Measurements from ENCODE around the gene SOX5. TPM values are rescaled to one million over a fixed set of nuclear protein-coding genes. Genes with fewer than 3 reads are reported as not detected.

The SOX5 gene
- total RNA-seq, 1 donor from 2014 or later: 43.6 TPM

DNA sequence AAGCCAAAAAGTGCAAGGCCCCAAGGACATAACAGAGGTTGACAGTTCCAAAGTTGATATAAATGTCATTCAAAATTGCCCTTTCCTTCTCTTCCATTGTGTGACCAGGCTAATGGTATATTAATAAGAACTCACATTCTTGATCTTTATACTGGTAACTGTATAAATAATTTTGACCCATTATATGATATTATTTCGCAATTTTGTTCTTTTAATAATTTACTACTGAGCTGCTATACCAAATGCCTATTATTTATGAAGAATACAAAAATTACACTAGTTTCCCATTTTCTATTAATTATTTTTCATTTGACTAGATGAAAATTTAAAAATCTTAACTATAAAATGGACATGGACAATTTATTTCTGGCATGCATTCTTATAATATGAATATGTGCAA, 370.2 kb downstream of the SOX5 start:
- no peak for DNase-seq (ENCODE audit: low spot score)
- intact Hi-C loops (cut with DNase I): no loop called here
- ATAC-seq: no peak

DNA sequence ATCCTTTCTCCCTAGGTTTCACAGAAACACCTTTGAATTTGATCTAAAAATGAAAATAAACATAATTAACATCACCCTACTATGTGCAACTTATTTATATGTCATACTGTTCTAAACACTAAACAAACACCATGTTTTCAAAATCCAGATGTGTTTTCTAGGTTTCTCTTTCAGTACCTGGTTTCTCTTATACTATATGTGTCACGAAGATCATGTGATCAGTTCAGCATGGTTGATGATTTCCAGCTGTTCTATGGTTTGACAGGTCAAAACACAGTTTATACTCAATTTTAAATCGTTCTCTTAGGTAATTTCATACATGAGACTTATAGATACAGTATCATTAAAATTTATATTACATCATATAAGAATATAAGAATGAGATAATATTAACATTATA, 373.1 kb downstream of the SOX5 start:
- DNase-seq (ENCODE audit: low spot score): no peak
- intact Hi-C loops (cut with DNase I): no loop called here
- ATAC-seq: no peak

DNA sequence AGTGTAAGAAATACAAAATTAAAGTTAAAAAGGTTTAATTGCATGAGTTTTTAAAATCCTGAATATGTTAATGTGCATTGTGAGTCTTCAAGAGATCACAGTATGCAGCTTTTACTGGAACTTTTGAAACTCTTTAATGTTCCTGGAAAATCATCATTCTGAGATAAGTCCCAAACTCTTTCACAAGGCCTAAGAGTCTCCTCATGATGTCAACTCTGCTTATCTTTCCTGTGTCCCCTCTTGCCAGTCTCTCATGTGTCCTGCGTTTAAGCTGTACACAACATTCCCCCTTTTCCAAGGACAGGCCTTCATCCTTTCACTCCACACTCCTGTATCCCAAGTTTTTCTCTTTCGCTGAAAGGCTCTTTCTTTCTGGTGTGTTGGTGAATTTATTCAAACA, 380.1 kb downstream of the SOX5 start:
- ATAC-seq: no peak
- intact Hi-C loops (cut with DNase I): no loop called here
- DNase-seq (ENCODE audit: low spot score): no peak

DNA sequence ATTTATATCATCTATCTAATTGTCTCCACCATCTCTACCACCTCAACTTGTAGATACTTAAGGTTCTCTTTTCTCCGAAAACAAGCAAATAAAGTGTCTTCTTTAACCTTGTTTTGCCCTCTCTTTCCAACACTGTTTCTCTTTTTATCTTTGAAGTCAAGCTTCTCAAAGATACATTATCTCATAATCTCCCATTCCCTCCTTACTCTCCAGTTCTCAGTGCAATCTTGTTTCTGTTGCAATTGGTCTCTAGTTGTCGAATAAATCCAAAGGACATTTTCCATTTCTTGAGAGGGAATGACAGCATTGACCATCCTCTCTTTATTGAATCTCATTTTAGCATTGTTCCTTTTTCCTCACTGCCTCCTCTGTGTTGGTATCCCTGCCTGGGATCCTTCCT, 383.3 kb downstream of the SOX5 start:
- no peak for DNase-seq (ENCODE audit: low spot score)
- intact Hi-C loops (cut with DNase I): no loop called here
- no peak for ATAC-seq

DNA sequence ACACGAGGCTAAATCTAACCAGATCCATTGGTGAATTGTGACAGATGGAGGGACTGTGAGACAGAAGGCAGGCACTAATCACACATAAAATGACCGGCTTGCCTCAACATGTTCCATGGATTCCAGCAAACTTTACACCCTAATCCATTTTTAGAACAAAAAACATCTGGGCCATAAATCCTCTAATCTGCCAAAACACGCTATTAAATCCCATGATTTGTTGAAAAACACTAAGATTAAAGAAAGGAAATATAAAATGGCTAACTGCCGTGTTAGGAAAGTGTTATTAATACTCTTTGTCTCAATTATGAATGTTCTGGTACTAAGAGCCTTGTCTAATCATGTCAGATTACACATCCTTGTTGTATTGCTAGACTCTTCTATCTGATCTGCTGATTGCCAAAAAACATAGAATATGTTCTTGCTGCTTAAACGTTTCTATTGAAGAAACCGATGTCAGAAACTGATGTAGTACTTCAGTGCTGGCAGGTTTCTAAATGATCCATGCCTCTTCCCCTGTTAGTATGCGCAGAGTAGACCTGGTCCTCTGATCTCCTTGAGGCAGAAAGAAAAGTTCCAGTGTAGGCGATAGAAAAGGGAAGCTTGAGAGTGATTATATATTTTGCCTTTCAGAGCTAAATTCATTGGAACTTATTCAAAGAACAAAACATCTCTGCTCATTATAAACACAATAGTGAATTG, 384.9 kb downstream of the SOX5 start:
- intact Hi-C loops (cut with DNase I): no loop called here
- ATAC-seq: no peak
- no peak for DNase-seq (ENCODE audit: low spot score)

DNA sequence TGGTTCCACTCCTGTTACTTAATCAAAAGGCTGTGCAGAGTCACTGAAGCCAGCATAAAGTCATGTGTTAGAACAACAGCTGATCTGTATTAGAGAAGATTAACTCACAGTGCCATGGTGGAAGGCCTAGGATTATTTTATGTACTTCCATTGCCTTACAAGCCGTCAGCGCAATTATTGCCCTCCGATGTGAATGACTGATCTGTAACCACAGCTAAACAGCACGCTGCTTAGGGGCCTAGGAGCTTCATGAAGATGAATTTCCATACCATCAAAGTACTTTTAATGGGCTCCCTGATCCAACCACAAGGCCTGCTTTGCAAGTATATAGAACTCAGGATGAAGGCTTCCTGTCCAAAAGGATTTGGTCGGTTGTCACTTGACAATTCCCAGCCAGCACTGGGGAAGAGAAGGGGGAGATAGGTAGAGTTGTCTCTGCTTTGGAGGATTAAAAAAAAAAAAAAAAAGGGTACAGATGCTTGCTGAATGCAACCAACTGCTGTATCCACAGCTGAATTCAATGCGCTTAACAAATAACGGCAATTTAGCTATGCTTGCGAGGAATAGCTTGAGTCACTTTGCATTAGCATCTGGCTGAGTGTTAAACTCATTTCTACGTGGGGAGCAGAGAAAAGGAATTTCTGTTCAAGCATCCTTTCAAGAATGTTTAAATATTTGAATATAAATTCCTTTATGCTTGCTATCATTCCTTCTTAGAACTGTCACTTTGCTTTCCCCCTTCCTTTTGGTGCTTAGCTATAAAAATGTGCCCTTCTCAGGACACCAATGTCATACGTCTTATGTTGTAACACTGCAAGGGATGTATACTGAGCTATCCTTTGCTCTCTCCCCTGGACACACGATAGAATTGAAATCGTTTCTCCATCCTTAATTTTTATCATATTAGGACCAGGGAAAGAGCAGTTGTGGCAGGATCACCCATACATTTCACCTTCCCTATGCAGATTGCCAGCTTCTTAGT, 387.8 kb downstream of the SOX5 start:
- intact Hi-C loops (cut with DNase I): no loop called here
- ATAC-seq (no peak), DNase-seq (ENCODE audit: low spot score) (no peak)

DNA sequence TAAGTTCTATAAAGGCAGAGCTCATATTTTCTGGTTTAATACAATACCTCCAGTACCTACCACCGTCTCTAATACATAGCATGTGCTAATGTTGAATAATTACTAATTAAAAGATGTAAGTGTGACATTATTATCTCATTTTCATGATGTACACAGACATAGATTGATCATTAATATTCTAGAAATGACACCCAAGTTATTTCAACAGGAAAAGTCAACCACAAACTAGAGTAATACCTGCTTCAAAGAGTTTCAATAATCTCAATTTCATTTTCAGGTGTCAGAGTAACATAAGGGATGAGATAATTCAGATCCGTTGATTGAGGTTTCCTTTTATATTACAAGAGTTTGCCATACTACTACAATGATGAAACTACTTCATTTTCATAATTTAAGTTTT, 388.9 kb downstream of the SOX5 start:
- DNase-seq (ENCODE audit: low spot score) (no peak), ATAC-seq (no peak)
- intact Hi-C loops (cut with DNase I): no loop called here

DNA sequence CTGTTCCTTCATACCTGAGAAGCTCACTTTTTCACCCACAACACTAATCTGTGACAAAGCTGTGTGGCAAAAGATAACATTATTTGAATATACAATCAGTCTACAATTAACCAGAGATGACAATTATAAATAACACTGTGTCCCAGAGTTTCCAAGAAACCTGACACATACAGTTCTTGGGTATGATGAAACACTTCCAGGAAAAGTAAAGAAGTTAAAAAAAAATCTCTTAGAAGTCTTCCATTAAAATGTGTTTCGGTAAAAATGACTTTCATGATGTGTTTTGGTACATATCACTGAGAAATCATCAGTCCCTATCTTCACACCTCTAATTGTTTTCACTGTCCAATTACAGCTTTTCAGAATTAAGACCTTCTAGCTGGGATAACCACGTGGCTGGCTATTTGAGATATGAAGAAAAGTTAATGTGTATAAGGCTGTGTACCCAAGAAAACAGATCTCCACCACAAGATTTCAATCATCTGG, 390.2 kb downstream of the SOX5 start:
- ATAC-seq: no peak
- intact Hi-C loops (cut with DNase I): no loop called here
- DNase-seq (ENCODE audit: low spot score): no peak

DNA sequence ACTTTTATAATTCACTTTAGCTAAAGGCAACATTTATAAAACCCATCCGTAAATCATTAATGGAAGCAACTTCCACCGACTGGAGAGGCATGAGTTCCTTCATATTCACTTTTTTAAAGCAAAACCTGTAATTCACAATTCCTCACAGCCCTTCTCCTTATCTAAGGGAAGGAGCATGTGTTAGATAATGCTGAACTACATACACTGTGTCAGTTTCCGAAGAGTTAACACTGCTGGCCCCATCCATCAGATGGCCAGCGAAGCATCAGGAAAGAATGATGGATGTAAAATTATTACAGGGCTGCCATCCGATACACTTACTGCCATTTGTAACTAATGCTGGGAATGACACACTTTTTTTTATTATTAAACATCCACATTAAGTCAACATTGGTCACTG, 392.8 kb downstream of the SOX5 start:
- intact Hi-C loops (cut with DNase I): no loop called here
- ATAC-seq (no peak), DNase-seq (ENCODE audit: low spot score) (no peak)

DNA sequence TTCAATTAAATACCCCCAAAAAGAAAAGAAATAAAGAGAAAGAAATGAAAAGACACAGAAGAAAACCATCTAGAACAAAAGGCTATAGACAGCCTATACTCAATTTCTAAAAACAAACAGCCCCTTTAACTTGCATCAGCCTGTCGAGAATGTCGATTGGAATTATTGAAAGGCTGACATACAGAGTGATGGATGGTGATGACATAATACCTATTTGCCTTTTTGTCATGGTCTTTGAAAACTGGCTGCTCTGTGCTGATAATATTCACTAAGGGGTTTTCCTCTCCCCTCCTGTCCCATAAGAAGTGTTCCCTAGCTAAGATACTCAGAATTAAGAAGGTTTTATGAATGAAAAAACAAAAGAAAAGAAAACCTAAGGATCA, 393.7 kb downstream of the SOX5 start:
- DNase-seq (ENCODE audit: low spot score) (no peak), ATAC-seq (no peak)
- intact Hi-C loops (cut with DNase I): no loop called here

DNA sequence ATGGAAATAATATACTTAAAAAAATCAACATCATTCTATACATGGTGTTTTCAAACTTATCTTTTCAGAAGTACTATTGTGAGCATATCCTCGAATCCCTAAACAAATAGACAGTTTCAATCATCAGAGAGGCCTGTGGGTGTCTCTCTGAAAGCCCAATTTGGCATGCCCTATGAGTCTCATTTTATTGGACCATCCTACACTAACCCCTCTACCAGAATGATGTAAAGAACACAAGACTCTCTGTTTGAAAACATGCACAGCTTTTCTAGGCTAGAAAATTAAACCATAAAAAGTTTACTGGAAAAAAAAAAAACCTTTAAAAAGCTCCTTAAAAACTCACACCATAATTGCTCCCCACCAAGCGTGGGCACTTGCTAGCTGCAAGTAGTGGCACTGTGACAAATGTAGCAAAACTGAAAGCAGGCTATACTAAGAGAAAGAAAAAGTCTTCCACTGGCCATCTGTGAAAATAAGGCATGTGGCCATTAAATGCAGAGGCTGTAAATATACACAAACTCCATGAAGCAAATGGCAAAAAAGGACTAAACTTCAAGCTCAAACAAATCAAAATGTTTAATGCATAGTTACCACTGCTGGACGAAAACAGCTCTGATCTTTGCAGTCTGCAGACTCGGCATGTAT, 394.2 kb downstream of the SOX5 start:
- intact Hi-C loops (cut with DNase I): no loop called here
- DNase-seq (ENCODE audit: low spot score): no peak
- ATAC-seq: no peak

DNA sequence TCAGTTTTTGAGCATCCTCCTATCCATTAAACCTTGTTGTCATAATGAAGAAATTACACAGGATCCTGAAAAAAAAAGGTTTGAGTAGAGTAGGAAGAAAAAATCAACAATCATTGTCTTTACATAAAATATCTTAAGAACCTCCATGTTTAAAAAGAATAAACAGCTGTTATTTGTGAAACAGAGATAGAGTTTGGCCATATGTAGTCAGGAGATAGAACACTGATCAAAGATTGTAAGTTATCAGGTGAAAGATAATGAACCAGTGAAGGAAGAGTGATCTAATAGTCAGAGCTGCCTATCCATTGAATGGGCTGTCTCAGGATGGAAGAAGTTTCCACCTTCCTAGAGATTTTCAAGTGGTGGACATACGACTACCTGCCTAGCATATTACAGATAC, 397.1 kb downstream of the SOX5 start:
- no peak for DNase-seq (ENCODE audit: low spot score)
- ATAC-seq: no peak
- intact Hi-C loops (cut with DNase I): no loop called here

DNA sequence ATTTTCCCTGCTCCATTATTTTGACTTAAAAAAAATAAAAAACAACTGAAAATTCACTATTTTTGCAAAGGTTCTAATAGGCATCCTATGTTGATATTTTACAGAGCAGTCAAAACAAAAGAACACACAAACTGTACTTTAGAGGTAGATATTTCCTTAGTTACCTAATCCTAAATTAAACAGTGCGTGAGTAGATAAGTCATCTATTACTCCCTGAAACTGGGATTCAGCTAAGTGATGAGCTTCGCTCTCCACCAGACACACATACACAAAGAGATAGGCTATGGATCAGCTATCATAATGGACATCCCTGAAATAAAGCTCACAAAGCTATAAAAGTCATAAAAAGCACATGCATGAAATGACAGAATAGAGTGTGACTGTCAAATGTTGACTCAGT, 398.7 kb downstream of the SOX5 start:
- DNase-seq (ENCODE audit: low spot score) (no peak), ATAC-seq (no peak)
- intact Hi-C loops (cut with DNase I): no loop called here

DNA sequence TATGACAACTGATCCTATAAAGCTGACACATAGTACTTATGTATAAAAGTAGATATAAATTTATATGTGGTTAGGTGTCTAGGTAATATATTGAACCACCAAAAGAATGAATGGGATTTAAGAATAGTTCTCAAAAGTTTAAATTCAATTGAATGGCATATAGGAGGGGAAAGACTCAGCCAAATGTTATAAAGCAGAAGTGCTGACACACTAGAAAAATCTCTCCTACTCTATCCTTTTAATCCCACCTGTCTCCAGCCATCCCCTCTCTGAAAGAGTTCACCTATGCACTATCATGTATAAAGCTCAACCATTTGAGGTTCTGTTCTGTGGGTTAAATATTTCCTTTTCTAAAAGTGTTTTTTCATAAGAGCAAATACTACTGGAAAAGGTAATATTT, 400.7 kb downstream of the SOX5 start:
- ATAC-seq (no peak), DNase-seq (ENCODE audit: low spot score) (no peak)
- intact Hi-C loops (cut with DNase I): no loop called here

DNA sequence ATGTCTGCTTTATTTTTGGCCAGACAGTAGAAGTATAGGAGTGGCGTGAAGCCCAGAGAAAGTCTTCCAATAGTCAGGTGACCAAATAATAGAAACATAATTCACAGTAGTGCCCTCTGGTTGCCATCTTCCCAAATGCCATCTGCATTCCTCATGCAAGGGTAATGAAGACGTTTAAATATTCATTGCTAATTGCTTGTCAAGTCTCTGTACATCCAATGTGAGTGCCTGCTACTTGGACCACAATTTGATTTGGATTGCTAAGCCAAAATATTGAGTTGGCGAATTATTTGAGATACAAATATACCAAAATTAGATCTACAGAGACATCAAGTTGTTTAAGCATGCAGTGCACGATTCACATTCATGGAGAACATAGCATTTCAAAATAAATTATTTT, 402.7 kb downstream of the SOX5 start:
- no peak for ATAC-seq

DNA sequence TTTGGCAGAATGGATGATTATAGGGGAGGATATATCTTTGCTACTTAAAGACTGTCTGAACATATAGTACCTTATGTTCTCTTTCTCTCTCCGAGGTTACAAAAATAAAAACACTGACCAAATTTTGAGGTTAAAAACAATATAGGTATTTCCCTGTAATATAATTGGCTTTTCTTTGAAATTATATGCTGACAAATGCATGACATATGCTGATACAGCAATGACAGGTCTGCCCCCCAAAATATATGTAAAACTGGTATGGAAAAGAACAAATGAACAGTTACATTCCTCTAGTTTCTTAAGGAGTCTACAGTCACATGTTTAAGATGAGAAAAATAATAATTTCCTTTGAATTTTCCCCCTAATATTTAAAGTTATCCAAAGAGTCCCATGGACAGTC, 405.7 kb downstream of the SOX5 start:
- ATAC-seq (no peak), DNase-seq (ENCODE audit: low spot score) (no peak)
- intact Hi-C loops (cut with DNase I): no loop called here

More for the DNA sequence above, 402.7 kb downstream of the SOX5 start:
- no peak for DNase-seq (ENCODE audit: low spot score)
- intact Hi-C loops (cut with DNase I): no loop called here

DNA sequence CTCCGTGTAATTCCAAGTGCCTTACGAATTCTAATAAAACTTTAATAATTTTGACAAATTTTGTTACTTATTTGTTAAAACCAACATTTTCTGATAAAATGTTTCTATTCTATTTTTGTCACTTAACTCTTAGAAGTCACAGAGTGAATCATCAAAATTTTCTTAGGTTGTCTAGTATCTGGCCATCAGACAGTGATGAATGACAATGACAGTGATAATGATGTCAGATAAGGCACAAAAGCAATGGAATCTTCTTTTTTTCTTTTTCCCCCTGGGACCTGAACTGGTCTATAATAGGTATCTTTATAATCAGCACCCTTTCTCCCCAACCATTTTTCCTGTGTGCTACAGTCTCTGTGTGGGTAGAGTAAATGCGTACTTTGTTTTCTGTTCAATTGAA, 407.3 kb downstream of the SOX5 start:
- no peak for ATAC-seq
- intact Hi-C loops (cut with DNase I): no loop called here
- DNase-seq (ENCODE audit: low spot score): no peak

DNA sequence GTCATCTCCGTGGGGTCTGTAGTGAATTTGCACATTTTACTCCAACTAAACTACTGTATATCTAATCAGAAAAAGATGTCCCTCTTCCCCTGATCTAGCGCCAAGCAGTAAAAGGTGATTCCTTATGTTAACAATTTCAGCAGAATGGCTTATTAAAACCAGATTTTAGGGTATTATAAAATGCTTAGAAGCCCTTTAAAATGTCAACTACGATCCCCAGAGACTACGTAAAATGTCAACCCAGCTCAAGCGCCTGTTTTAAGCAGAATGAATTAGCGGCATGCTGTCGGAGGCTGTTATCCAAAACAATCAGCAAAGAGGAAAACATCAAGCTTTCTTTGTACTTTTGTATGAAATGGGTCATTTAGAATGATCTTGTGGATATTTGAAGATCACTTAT, 408.9 kb downstream of the SOX5 start:
- DNase-seq (ENCODE audit: low spot score) (no peak), ATAC-seq (no peak)
- intact Hi-C loops (cut with DNase I): no loop called here

DNA sequence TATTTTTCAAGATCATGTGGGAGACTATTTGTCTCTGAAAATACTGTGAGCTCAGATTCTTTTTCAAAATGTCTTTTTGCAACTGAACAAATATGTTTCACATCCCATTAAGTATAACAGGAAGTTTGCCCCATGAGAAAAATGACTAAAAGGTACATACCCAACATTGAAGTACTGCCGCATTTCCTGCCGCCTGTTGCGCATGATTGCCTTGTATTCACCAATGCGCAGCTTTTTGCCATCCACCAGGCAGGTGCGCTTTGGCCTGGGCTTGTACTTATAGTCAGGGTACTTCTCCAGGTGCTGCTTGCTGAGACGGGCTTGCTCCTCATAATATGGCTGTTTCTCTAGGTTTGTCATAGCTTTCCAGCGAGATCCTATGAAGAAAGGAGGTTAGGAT, 413.2 kb downstream of the SOX5 start:
- no peak for DNase-seq (ENCODE audit: low spot score)

DNA sequence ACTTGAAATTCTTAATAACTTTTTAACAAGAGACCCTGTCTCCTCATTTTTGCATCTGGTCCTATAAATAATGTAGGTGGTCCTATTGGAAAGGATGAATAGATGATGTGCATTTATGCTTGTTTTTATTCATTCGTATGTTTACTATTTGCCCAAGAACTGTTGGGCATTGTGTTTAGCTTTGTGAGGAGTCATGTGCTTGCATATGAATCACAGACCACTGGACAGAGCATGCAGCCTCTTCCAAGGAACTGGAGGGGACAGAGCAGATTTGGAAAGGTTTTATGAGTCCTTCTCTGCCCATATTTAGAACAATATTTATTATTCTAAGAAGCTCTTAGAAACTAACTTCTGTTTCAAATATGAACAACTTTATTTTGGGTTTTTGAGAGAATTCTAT, 414.0 kb downstream of the SOX5 start:
- ATAC-seq (no peak), DNase-seq (ENCODE audit: low spot score) (no peak)
- intact Hi-C loops (cut with DNase I): no loop called here

More for the DNA sequence above, 413.2 kb downstream of the SOX5 start:
- intact Hi-C loops (cut with DNase I): no loop called here
- ATAC-seq: no peak

Data from sciatic nerve (tissue), 2 donors.